HepG2 (cell line): ENCODE measurements around the gene NDUFS5. TPM values are rescaled to one million over a fixed set of nuclear protein-coding genes. Genes with fewer than 3 reads are reported as not detected.
A peak's percentile ranks its signal among the peaks of the same experiment; 100 is the strongest.

Experiments
- ATAC-seq: fragments of 200-7000 bp; cut with Tn5 transposase; 3 replicates; pipeline ENCODE4 v1.9.1; 2020; ENCODE audit warnings: mild to moderate bottlenecking, moderate library complexity
- BruUV-seq: library from RNA; stranded (reverse); fragments of 400-500 nt; replicated peaks from 2 replicates; lab custom pipeline; 2021; lab: Mats Ljungman, UMichigan
- CTCF ChIA-PET: fragments of 300-600 bp; formaldehyde crosslinking; extraction: SDS; loops from one replicate; lab custom pipeline; 2021; ENCODE audit warnings: low total read pairs, inconsistent platforms, low intra/inter-chr PET ratio; lab: Yijun Ruan, JAX
- POLR2A ChIA-PET: fragments of 350-600 bp; sonication (Branson Sonifier 250); formaldehyde crosslinking; loops from one replicate; lab custom pipeline; 2020; ENCODE audit warnings: antibody characterized with exemption, inconsistent platforms; lab: Yijun Ruan, JAX
- DNase-seq: peaks from one replicate; pipeline ENCODE4 v3.0.0-alpha.2; 2015; ENCODE audit warnings: low spot score
- FAIRE-seq: peaks from 3 replicates; lab custom pipeline; 2011; peaks lifted over from hg19 to GRCh38; lab: Jason Lieb, UNC
- H2AFZ ChIP-seq: one replicate; pipeline ENCODE4 v1.6.1; 2011; ENCODE audit warnings: low read length, inconsistent platforms
- H3K27ac ChIP-seq: fragments of 300-600 bp; 3 replicates; pipeline ENCODE4 v1.8.0; 2011; ENCODE audit warnings: mixed run types, mild to moderate bottlenecking, mixed read lengths, low read length, inconsistent platforms; ENCODE audit not compliant: insufficient read depth; ENCODE audit errors: extremely low read length
- H3K27me3 ChIP-seq, 2 experiments: fragments of 200-600 bp in 1 of 2; 2 replicates in 1 of 2; 3 replicates in 1 of 2; pipeline versions ENCODE4 v1.6.0 to v1.8.0; 2011; ENCODE audit warnings: low read length in 2 of 2, mild to moderate bottlenecking in 2 of 2, moderate library complexity in 2 of 2, inconsistent platforms in 1 of 2; ENCODE audit not compliant: insufficient read depth in 2 of 2, control insufficient read depth in 1 of 2
- H3K36me3 ChIP-seq, 2 experiments: fragments of 200-600 bp in 1 of 2; replicated peaks in 1 of 2; 2 replicates in 1 of 2; 3 replicates in 1 of 2; pipeline versions ENCODE4 v1.5.1 to v1.8.0; 2011; ENCODE audit warnings: low read length in 2 of 2, inconsistent platforms in 1 of 2; ENCODE audit not compliant: insufficient read depth in 2 of 2, control insufficient read depth in 1 of 2
- H3K4me1 ChIP-seq: 2 replicates; pipeline ENCODE4 v1.5.1; 2012; ENCODE audit warnings: low read length, inconsistent platforms; ENCODE audit not compliant: insufficient read depth
- H3K4me2 ChIP-seq: 2 replicates; pipeline ENCODE4 v1.6.0; 2011; ENCODE audit warnings: low read depth, low read length, inconsistent platforms
- H3K4me3 ChIP-seq, 3 experiments: fragments of 200-600 bp in 1 of 3; sonication (generic), shearing (Covaris generic) in 1 of 3; replicated peaks in 1 of 3; 2 replicates each; pipeline ENCODE4 v1.5.1; 2011 to 2016; ENCODE audit warnings: low read length in 3 of 3, inconsistent platforms in 2 of 3, low read depth in 2 of 3, mild to moderate bottlenecking in 2 of 3, control low read depth in 1 of 3, mixed read lengths in 1 of 3; ENCODE audit not compliant: insufficient read depth in 1 of 3
- H3K79me2 ChIP-seq: one replicate; pipeline ENCODE4 v1.6.1; 2011; ENCODE audit warnings: low read length, inconsistent platforms; ENCODE audit not compliant: insufficient read depth
- H3K9ac ChIP-seq: 2 replicates; pipeline ENCODE4 v1.6.0; 2011; ENCODE audit warnings: mild to moderate bottlenecking, low read depth, low read length, inconsistent platforms; ENCODE audit not compliant: insufficient read depth
- H3K9me3 ChIP-seq: 2 replicates; pipeline ENCODE4 v1.5.1; 2012; ENCODE audit warnings: mild to moderate bottlenecking, low read length
- H4K20me1 ChIP-seq: 2 replicates; pipeline ENCODE4 v1.6.0; 2011; ENCODE audit warnings: inconsistent platforms, mild to moderate bottlenecking, low read length, moderate library complexity; ENCODE audit not compliant: insufficient read depth
- ARID2 ChIP-seq: sonication (generic); formaldehyde crosslinking; IDR thresholded peaks from 2 replicates; pipeline ENCODE4 v1.8.1; 2022; ENCODE audit warnings: mild to moderate bottlenecking, missing genetic modification reagents, borderline replicate concordance
- CC2D1A ChIP-seq: sonication (generic); formaldehyde crosslinking; IDR thresholded peaks from 2 replicates; pipeline ENCODE4 v1.8.1; 2023; ENCODE audit warnings: mild to moderate bottlenecking, missing genetic modification reagents
- KDM5B ChIP-seq: sonication (generic); formaldehyde crosslinking; IDR thresholded peaks from 2 replicates; pipeline ENCODE4 v1.4.0; 2020; ENCODE audit warnings: missing genetic modification reagents, mild to moderate bottlenecking, borderline replicate concordance
- RBFOX2 ChIP-seq: fragments of 200-400 bp; formaldehyde crosslinking; IDR thresholded peaks from 2 replicates; pipeline ENCODE4 v1.6.1; 2017; ENCODE audit warnings: low read depth, mild to moderate bottlenecking, low read length
- RFXAP ChIP-seq: sonication (generic); formaldehyde crosslinking; IDR thresholded peaks from 2 replicates; pipeline ENCODE4 v1.4.0; 2020; ENCODE audit warnings: missing genetic modification reagents, borderline replicate concordance
- WGBS: methylation state at CpG from one replicate; pipeline ENCODE4 v1.1.6; 2017; ENCODE audit warnings: low lambda C conversion rate; 5-methylcytosine and 5-hydroxymethylcytosine counted together
- in situ Hi-C: cut with HindIII; loops from 2 replicates; pipeline ENCODE4 v1.10.0; 2017; ENCODE audit warnings: low pct_unique_long_range_greater_than_20kb; ENCODE audit not compliant: extremely low pct_ligation_motif_present
- intact Hi-C: fragments of 100-400 bp; cut with micrococcal nuclease; formaldehyde crosslinking; loops from one replicate; pipeline ENCODE4 v1.10.0; 2022; ENCODE audit not compliant: unreplicated experiment
- polyA plus RNA-seq, 8 experiments: library from polyadenylated mRNA; depleted of rRNA in 3 of 8; stranded (reverse) in 7 of 8; unstranded in 1 of 8; fragments of >200 nt; fragmentation: Illumina TruSeq in 4 of 8; extraction: Trizol in 4 of 8; gene quantifications; 2 replicates each; pipeline versions ENCODE4 v1.2.1 to v1.2.3, GENCODE V29; 2011 to 2016; ENCODE audit warnings: low read depth in 4 of 8, missing spikeins in 1 of 8, mixed read lengths in 1 of 8; ENCODE audit not compliant: insufficient read depth in 1 of 8
- total RNA-seq, 5 experiments: library from RNA; depleted of rRNA; stranded (reverse); fragments of >200 nt; fragmentation: Illumina TruSeq; extraction: Trizol; gene quantifications; 2 replicates each; pipeline ENCODE4 v1.2.3, GENCODE V29; 2016; ENCODE audit warnings: low read depth in 1 of 5
- TF ChIP-seq, protein P1 (sequence below): IDR thresholded peaks from 2 replicates; pipeline ENCODE4 v1.6.1; 2012; ENCODE audit warnings: low read length, improper control_type of control experiment

The NDUFS5 gene
- total and polyA plus RNA-seq, 2 of the 13 experiments (the other 11 are each of a cell fraction or from before 2014, with no cell fraction given), result 263 to 466 TPM

DNA sequence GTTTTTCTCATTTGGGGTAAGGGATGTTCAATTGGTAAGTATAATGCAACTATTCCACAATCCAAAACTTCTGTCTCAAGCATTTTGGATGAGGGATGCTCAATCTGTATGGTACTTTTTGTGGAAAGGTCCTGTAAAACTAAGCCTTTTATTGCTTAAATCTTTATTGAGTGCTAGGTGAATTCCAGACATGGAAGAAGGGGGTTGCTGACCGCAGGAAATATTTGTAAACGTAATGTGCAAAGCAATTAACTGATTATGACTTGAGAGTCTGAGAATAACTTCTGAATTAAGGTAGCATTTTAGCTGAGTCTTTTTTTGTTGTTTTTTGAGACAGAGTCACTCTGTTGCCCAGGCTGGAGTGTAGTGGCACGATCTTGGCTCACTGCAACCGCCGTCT is 32.0 kb upstream of the NDUFS5 start:
- BruUV-seq, result no TSS peak
- intact Hi-C loops, result loop anchor here (5.0 kb wide), 2 partner anchors 33 to 122 kb away; partner anchors contain the start of genes MYCBP and NDUFS5
- Histone ChIP-seq H3K36me3 (peaks cover 7 to 37% of the 10 kb centered on the region in 2 experiments; a peak in 4 of 5 replicates), H3K9me3 (no peaks in the 10 kb centered on the region), H3K9ac (no peak overlapping the region), H4K20me1 (peaks cover 54% of the 10 kb centered on the region), H2AFZ (no peak overlapping the region), H3K79me2 (peaks cover 79% of the 10 kb centered on the region), H3K27ac (no peak overlapping the region), H3K4me2 (peak overlapping the region; percentile 78)
- DNase-seq, result no peak
- 95% methylated on average over 5 of the region's 5 CpGs for WGBS
- no peak for FAIRE-seq
- no peak for ATAC-seq
- TF ChIP-seq RBFOX2, result peak; percentile 48; the same call in 1 of the 2 replicates
- TF ChIP-seq, protein P1, sequence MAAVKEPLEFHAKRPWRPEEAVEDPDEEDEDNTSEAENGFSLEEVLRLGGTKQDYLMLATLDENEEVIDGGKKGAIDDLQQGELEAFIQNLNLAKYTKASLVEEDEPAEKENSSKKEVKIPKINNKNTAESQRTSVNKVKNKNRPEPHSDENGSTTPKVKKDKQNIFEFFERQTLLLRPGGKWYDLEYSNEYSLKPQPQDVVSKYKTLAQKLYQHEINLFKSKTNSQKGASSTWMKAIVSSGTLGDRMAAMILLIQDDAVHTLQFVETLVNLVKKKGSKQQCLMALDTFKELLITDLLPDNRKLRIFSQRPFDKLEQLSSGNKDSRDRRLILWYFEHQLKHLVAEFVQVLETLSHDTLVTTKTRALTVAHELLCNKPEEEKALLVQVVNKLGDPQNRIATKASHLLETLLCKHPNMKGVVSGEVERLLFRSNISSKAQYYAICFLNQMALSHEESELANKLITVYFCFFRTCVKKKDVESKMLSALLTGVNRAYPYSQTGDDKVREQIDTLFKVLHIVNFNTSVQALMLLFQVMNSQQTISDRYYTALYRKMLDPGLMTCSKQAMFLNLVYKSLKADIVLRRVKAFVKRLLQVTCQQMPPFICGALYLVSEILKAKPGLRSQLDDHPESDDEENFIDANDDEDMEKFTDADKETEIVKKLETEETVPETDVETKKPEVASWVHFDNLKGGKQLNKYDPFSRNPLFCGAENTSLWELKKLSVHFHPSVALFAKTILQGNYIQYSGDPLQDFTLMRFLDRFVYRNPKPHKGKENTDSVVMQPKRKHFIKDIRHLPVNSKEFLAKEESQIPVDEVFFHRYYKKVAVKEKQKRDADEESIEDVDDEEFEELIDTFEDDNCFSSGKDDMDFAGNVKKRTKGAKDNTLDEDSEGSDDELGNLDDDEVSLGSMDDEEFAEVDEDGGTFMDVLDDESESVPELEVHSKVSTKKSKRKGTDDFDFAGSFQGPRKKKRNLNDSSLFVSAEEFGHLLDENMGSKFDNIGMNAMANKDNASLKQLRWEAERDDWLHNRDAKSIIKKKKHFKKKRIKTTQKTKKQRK, result no peak
- no peak for TF ChIP-seq CC2D1A (CRISPR knock-in tag)
- no peak for TF ChIP-seq KDM5B
- no peak for TF ChIP-seq ARID2
- no peak for TF ChIP-seq RFXAP (CRISPR knock-in tag)
- TF ChIP-seq, all 625 proteins: peak for 1
- ChIA-PET CTCF (no interaction called here), POLR2A (no interaction called here)
- peaks cover 79% of the 10 kb centered on the region for H3K4me1 ChIP-seq
- in situ Hi-C loops, result no loop called here
- no peaks in the 10 kb centered on the region; a peak in 1 of 5 replicates for H3K27me3 ChIP-seq
- H3K4me3 ChIP-seq, result peak overlapping the region in 1 of 3 experiments; percentile 92; a peak in 1 of 6 replicates
